ENCODE results near the gene IFT80.
"Not testable (repeated sequence)": the region's sequence is repeated elsewhere in the genome, so short reads cannot be mapped to it uniquely, and the experiment has no call there.

Gene IFT80

DNA sequence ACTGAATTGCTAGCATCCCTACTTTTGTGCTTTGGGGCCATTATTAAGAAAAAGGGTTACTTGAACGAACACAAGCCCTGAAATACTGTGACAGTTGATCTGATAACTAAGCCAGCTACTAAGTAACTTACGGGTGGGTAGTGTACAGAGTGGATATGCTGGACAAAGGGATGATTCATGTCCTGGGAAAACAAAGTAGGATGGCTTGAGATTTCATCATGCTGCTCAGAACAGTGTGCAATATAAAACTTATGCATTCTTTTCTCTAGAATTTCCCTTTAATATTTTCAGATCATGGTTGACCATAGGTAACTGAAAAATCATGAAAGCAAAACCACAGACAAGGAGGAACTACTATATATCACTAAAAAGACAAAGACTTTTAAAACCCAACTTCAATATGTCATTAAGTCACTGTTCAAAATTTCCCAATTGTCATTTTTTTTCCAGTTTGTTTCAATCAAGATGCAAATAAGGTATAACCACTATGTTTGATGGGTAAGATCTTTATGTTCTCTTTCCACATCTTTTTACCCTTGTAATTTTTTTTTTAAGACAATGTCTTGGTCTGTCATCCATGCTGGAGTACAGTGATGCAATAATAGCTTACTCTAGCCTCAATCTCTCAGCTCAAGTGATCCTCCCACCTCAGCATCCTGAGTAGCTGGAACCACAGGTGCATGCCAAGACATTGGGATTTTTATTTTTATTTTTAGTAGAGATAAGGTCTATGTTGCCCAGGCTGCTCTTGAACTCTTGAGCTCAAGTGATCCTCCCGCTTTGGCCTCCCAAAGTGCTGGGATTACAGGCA lies 67.7 kb downstream of the IFT80 start:
- ChIA-PET POLR2A (no interaction called here), CTCF (interaction anchor here (1.5 to 2.0 kb wide), 2 partner anchors 9 to 168 kb away, joined by 3 to 6 read pairs; no protein-coding TSS in a partner anchor)
- no peak overlapping the region for H3K4me3 ChIP-seq (ENCODE audit: low read depth, low read length)
- TF ChIP-seq, protein P1, sequence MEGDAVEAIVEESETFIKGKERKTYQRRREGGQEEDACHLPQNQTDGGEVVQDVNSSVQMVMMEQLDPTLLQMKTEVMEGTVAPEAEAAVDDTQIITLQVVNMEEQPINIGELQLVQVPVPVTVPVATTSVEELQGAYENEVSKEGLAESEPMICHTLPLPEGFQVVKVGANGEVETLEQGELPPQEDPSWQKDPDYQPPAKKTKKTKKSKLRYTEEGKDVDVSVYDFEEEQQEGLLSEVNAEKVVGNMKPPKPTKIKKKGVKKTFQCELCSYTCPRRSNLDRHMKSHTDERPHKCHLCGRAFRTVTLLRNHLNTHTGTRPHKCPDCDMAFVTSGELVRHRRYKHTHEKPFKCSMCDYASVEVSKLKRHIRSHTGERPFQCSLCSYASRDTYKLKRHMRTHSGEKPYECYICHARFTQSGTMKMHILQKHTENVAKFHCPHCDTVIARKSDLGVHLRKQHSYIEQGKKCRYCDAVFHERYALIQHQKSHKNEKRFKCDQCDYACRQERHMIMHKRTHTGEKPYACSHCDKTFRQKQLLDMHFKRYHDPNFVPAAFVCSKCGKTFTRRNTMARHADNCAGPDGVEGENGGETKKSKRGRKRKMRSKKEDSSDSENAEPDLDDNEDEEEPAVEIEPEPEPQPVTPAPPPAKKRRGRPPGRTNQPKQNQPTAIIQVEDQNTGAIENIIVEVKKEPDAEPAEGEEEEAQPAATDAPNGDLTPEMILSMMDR (IDR thresholded peaks at IDR 0.05; ENCODE audit: insufficient read depth, low read length, missing control alignments) = no peak
- DNase-seq (ENCODE audit: low read depth, low spot score) = peak; percentile 69

DNA sequence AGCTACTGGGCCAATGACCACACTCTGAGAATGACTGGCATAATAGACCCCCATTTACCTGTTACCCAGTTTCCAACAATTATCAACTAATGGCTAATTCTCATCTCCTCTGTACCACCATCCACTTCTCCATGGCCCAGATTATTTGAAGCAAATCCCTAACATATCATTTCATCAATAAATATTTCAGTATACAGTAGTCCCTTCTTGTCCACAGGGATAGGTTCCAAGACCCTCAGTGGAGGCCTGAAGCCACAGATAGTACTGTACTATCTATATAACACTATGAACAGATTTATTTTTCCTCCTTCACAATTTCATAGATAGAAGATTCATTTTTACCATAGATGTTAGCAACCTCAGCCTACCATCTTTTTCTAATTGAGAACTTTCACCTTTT lies 68.3 kb downstream of the IFT80 start:
- POLR2A ChIA-PET = no interaction called here
- H3K4me3 ChIP-seq (ENCODE audit: low read depth, low read length) = no peak overlapping the region
- CTCF ChIA-PET = interaction anchor here (1.5 to 2.0 kb wide), 2 partner anchors 9 to 167 kb away, joined by 3 to 6 read pairs; no protein-coding TSS in a partner anchor
- TF ChIP-seq, protein P1 (IDR thresholded peaks at IDR 0.05; ENCODE audit: insufficient read depth, low read length, missing control alignments) = no peak
- DNase-seq (ENCODE audit: low read depth, low spot score) = no peak

DNA sequence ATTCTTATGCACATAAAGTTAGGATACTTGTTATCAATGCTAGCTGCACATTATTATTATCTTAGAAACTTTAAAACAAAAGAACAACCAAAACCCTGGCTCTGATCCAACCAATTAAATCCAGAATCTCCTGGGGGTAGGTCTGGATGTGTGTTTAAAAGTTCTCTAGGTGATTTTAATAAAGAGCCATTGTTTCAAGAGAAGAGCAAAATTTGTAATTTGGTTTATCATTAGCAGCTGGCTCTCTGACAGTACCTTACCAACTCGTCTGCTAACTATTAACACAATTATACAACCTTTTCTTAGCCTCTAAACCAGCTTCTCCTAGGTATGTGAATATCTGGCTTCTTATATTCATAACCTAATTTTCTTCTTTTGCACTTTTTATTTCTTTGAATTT lies 68.9 kb downstream of the IFT80 start:
- DNase-seq (ENCODE audit: low read depth, low spot score) = no peak
- ChIA-PET CTCF (interaction anchor here (2.0 kb wide), 1 partner anchor 167 kb away, joined by 6 read pairs; no protein-coding TSS in a partner anchor), POLR2A (no interaction called here)
- TF ChIP-seq, protein P1 (IDR thresholded peaks at IDR 0.05; ENCODE audit: insufficient read depth, low read length, missing control alignments) = no peak
- no peak overlapping the region for H3K4me3 ChIP-seq (ENCODE audit: low read depth, low read length)

DNA sequence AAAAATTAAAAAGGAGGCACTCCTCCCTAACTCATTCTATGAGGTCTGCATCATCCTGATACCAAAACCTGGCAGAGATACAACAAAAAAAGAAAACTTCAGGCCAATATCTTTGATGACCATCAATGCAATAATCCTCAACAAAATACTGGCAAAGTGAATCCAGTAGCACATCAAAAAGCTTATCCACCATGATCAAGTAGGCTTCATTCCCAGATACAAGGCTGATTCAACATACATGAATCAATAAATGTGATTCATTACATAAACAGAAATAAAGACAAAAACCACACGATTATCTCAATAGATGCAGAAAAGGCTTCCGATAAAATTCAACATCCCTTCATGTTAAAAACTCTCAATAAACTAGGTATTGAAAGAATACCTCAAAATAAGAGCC lies 72.7 kb downstream of the IFT80 start:
- POLR2A ChIA-PET; H3K4me3 ChIP-seq (ENCODE audit: low read depth, low read length); CTCF ChIA-PET; DNase-seq (ENCODE audit: low read depth, low spot score): not testable (repeated sequence)

DNA sequence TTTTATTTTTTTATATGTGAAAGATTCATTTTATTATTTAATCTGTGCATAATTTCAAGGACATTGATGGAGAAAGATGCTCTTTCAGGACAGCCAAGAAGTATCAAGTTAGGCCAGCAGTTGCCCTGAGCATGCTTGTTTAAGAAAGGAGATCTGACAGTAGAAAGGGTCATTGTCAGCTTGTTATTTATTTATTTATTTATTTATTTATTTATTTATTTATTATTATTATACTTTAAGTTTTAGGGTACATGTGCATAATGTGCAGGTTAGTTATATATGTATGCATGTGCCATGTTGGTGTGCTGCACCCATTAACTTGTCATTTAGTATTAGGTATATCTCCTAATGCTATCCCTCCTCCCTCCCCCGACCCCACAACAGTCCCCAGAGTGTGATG lies 77.2 kb downstream of the IFT80 start:
- DNase-seq (ENCODE audit: low read depth, low spot score); H3K4me3 ChIP-seq (ENCODE audit: low read depth, low read length); CTCF ChIA-PET; POLR2A ChIA-PET: not testable (repeated sequence)

DNA sequence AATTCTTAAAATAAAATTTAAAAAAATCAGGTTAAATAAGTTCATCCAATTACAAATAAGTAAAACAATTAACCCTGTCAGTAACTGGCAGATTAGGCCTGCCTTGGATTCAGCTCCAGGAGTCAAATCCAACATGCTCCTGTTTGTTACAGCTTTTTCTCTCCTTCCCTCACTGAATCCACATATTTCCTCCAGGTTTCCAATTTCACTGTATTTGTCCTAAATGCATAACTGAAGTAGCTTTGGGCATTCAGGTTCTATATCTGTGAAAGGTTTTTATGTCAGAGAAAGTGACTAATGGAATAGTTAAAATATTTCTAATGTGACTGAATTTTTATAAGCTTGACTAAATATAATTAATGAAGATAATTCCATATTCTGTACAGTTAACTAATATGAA lies 79.7 kb downstream of the IFT80 start:
- ChIA-PET POLR2A (no interaction called here), CTCF (interaction anchor here (1.5 kb wide), 1 partner anchor 24 kb away, joined by 3 read pairs; no protein-coding TSS in a partner anchor)
- TF ChIP-seq, protein P1 (IDR thresholded peaks at IDR 0.05; ENCODE audit: insufficient read depth, low read length, missing control alignments) = no peak
- H3K4me3 ChIP-seq (ENCODE audit: low read depth, low read length) = no peak overlapping the region
- no peak for DNase-seq (ENCODE audit: low read depth, low spot score)

DNA sequence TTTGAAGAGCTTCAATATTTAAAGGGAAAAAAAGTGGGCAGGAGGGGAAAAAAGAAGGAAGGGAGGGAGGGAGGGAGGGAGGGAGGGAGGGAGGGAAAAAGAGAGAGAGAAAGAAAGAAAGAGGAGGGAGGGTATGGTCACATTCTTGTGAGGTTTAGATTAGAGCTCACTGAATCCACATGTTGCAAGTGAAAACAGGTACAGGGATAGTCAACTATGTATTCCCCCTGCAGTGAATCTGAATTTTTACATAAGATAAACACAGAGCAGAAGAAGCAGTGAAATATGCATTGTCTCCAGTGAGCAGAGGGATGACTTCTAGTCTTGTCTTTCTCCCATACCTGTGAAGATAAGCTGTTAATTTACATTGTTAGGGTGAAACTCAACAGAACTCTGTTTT lies 84.0 kb downstream of the IFT80 start:
- no peak overlapping the region for H3K4me3 ChIP-seq (ENCODE audit: low read depth, low read length)
- DNase-seq (ENCODE audit: low read depth, low spot score) = no peak
- ChIA-PET CTCF (interaction anchor here (1.8 kb wide), 1 partner anchor 152 kb away, joined by 8 read pairs; no protein-coding TSS in a partner anchor), POLR2A (no interaction called here)
- TF ChIP-seq, protein P1 (IDR thresholded peaks at IDR 0.05; ENCODE audit: insufficient read depth, low read length, missing control alignments) = no peak
